ENCODE measurements around the gene USP1. TPM values are rescaled to one million over a fixed set of nuclear protein-coding genes. Genes with fewer than 3 reads are reported as not detected.

The USP1 gene
- total and polyA plus RNA-seq, 4 donors: 5.1 to 33.8 (median 7.8) TPM

GRCh38 chr1:62395291-62395690 lies 41.6 kb upstream of the USP1 start:
- no peaks in the 10 kb centered on the region for H3K36me3 ChIP-seq (ENCODE audit: control insufficient read depth in 4 of 4, insufficient read depth in 3 of 4, low read depth in 1 of 4, low read length in 3 of 4)
- no peak overlapping the region for H3K4me3 ChIP-seq (ENCODE audit: low read depth in 1 of 3, low read length in 3 of 3)
- DNase-seq (ENCODE audit: low spot score): no peak
- H3K9ac ChIP-seq (ENCODE audit: low read depth in 1 of 2, low read length in 2 of 2): no peak overlapping the region
- H3K27ac ChIP-seq (ENCODE audit: low read depth in 1 of 2, low read length in 2 of 2): no peak overlapping the region
- no peak for TF ChIP-seq ATF3 (IDR thresholded peaks at IDR 0.05)
- TF ChIP-seq SP1 (IDR thresholded peaks at IDR 0.05): no peak
- no peak for TF ChIP-seq YY1 (IDR thresholded peaks at IDR 0.05)
- TF ChIP-seq ZBTB33 (IDR thresholded peaks at IDR 0.05): no peak
- TF ChIP-seq EGR1 (IDR thresholded peaks at IDR 0.05; ENCODE audit: low read depth in 2 of 2): no peak
- no peak for TF ChIP-seq FOXA1 (IDR thresholded peaks at IDR 0.05)
- TF ChIP-seq JUND (IDR thresholded peaks at IDR 0.05): no peak
- H3K4me1 ChIP-seq (ENCODE audit: control insufficient read depth in 4 of 4, insufficient read depth in 4 of 4, low read length in 3 of 4): no peaks in the 10 kb centered on the region
- no peaks in the 10 kb centered on the region for H3K9me3 ChIP-seq (ENCODE audit: control insufficient read depth in 4 of 4, low read length in 3 of 4)
- 91% methylated on average over 4 of the region's 4 CpGs for WGBS
- no peaks in the 10 kb centered on the region for H3K27me3 ChIP-seq (ENCODE audit: control insufficient read depth in 4 of 4, insufficient read depth in 4 of 4, low read length in 3 of 4)

- Histone ChIP-seq H3K4me1 (ENCODE audit: control insufficient read depth in 4 of 4, insufficient read depth in 4 of 4, low read length in 3 of 4) (no peaks in the 10 kb centered on the region), H3K27me3 (ENCODE audit: control insufficient read depth in 4 of 4, insufficient read depth in 4 of 4, low read length in 3 of 4) (no peaks in the 10 kb centered on the region), H3K9me3 (ENCODE audit: control insufficient read depth in 4 of 4, low read length in 3 of 4) (no peaks in the 10 kb centered on the region), H3K9ac (ENCODE audit: low read depth in 1 of 2, low read length in 2 of 2) (no peak overlapping the region), H3K36me3 (ENCODE audit: control insufficient read depth in 4 of 4, insufficient read depth in 3 of 4, low read depth in 1 of 4, low read length in 3 of 4) (no peaks in the 10 kb centered on the region), H3K27ac (ENCODE audit: low read depth in 1 of 2, low read length in 2 of 2) (no peak overlapping the region), H3K4me3 (ENCODE audit: low read depth in 1 of 3, low read length in 3 of 3) (no peak overlapping the region)
- TF ChIP-seq RAD21 (IDR thresholded peaks at IDR 0.05): no peak
- no peak for TF ChIP-seq FOXA2 (IDR thresholded peaks at IDR 0.05)
- TF ChIP-seq ATF3 (IDR thresholded peaks at IDR 0.05): no peak
- no peak for TF ChIP-seq NR2F2 (IDR thresholded peaks at IDR 0.05)
- TF ChIP-seq GABPA (IDR thresholded peaks at IDR 0.05 in 1 of 2, conservative IDR thresholded peaks at IDR 0.05 in 1 of 2): no peak
- no peak for TF ChIP-seq EGR1 (IDR thresholded peaks at IDR 0.05; ENCODE audit: low read depth in 2 of 2)
- no peak for TF ChIP-seq REST (IDR thresholded peaks at IDR 0.05)
- no peak for TF ChIP-seq ZBTB33 (IDR thresholded peaks at IDR 0.05)
- no peak for TF ChIP-seq HNF4A (conservative IDR thresholded peaks at IDR 0.05)
- no peak for TF ChIP-seq SP1 (IDR thresholded peaks at IDR 0.05)
- no peak for TF ChIP-seq CTCF (IDR thresholded peaks at IDR 0.05; ENCODE audit: low read depth, low read length, missing input control)
- no peak for TF ChIP-seq FOXA1 (IDR thresholded peaks at IDR 0.05)
- TF ChIP-seq HNF4G (IDR thresholded peaks at IDR 0.05): no peak
- TF ChIP-seq TAF1 (conservative IDR thresholded peaks at IDR 0.05): no peak
- TF ChIP-seq YY1 (IDR thresholded peaks at IDR 0.05): no peak
- no peak for DNase-seq (ENCODE audit: low spot score)
- WGBS: 80% methylated on average over 6 of the region's 6 CpGs
Observed at GRCh38 chr1:62396871-62397270, 40.0 kb upstream of the USP1 start.
